DMS153 (cell line): Measurements from ENCODE around the gene R3HDM2.

Experiments used
- DNase-seq: peaks from one replicate; lab custom pipeline; 2025; lab: John Stamatoyannopoulos, UW

R3HDM2 gene

GRCh38 chr12:57430931-57431566, at the start of gene R3HDM2:
TSS of gene R3HDM2 (minus strand) at chr12:57431043. CDS start at chr12:57310428, 120,615 bp downstream.
- peak; percentile 92 for DNase-seq

GRCh38 chr12:57479376-57480115, 48.7 kb upstream of the R3HDM2 start, which contains the start of gene ARHGAP9:
TSS of gene ARHGAP9 (minus strand) at chr12:57479866. CDS start at chr12:57479406, 460 bp downstream.
- no peak for DNase-seq

GRCh38 chr12:57479043-57479375, 48.2 kb upstream of the R3HDM2 start:
- DNase-seq = no peak

GRCh38 chr12:57477710-57478681, 47.2 kb upstream of the R3HDM2 start:
- DNase-seq = no peak

- DNase-seq = no peak
Observed at GRCh38 chr12:57476993-57477709, 46.3 kb upstream of the R3HDM2 start.

- DNase-seq = no peak
Observed at GRCh38 chr12:57476162-57476992, 45.5 kb upstream of the R3HDM2 start.

- no peak for DNase-seq
Observed at GRCh38 chr12:57475271-57476161, 44.7 kb upstream of the R3HDM2 start.

GRCh38 chr12:57474862-57475261, 44.0 kb upstream of the R3HDM2 start:
- DNase-seq = no peak

- no peak for DNase-seq
Observed at GRCh38 chr12:57474430-57474829, 43.6 kb upstream of the R3HDM2 start.

- no peak for DNase-seq
Observed at GRCh38 chr12:57473886-57474285, 43.0 kb upstream of the R3HDM2 start.

- DNase-seq = no peak
Observed at GRCh38 chr12:57473392-57473791, 42.5 kb upstream of the R3HDM2 start.

- no peak for DNase-seq
Observed at GRCh38 chr12:57472391-57472790, 41.5 kb upstream of the R3HDM2 start.

GRCh38 chr12:57471661-57472060, 40.8 kb upstream of the R3HDM2 start:
- DNase-seq = no peak

- DNase-seq = no peak
Observed at GRCh38 chr12:57470970-57471656, 40.3 kb upstream of the R3HDM2 start.

GRCh38 chr12:57470286-57470969, 39.6 kb upstream of the R3HDM2 start:
- DNase-seq = no peak

GRCh38 chr12:57469296-57470164, 38.7 kb upstream of the R3HDM2 start:
- no peak for DNase-seq

GRCh38 chr12:57467915-57468314, 37.1 kb upstream of the R3HDM2 start:
- DNase-seq = no peak
